CD4-positive, alpha-beta T cell treated with Interleukin-15 for 4 hours (primary cell): ENCODE data around the gene IFITM5.
A peak's percentile ranks its signal among the peaks of the same experiment; 100 is the strongest.
"Not testable (repeated sequence)": the region's sequence is repeated elsewhere in the genome, so short reads cannot be mapped to it uniquely, and the experiment has no call there.

Source experiments
- DNase-seq: peaks from one replicate; pipeline ENCODE4 v3.0.0-alpha.2; 2020; ENCODE audit warnings: low spot score

Gene IFITM5

GRCh38 chr11:312092-312816 lies 12.9 kb upstream of the IFITM5 start:
- DNase-seq: no peak

GRCh38 chr11:311013-311748 lies 11.9 kb upstream of the IFITM5 start:
- DNase-seq: not testable (repeated sequence)

GRCh38 chr11:309979-310572 lies 10.8 kb upstream of the IFITM5 start:
- DNase-seq: not testable (repeated sequence)

GRCh38 chr11:308740-309665 lies 9.7 kb upstream of the IFITM5 start:
- DNase-seq: peak; percentile 56

GRCh38 chr11:307766-308708 lies 8.7 kb upstream of the IFITM5 start, which contains the start of gene IFITM2:
TSS of gene IFITM2 (plus strand) at chr11:307816. CDS start at chr11:308193, 377 bp downstream.
- DNase-seq: peak; percentile 37

GRCh38 chr11:306645-307371 lies 7.5 kb upstream of the IFITM5 start:
- DNase-seq: no peak

- DNase-seq: no peak
Observed at GRCh38 chr11:305844-306211, 6.5 kb upstream of the IFITM5 start.

- DNase-seq: peak; percentile 74
Observed at GRCh38 chr11:304915-305843, 5.9 kb upstream of the IFITM5 start.

- no peak for DNase-seq
Observed at GRCh38 chr11:304061-304506, 4.8 kb upstream of the IFITM5 start.

- DNase-seq: no peak
Observed at GRCh38 chr11:303363-303762, 4.0 kb upstream of the IFITM5 start.

GRCh38 chr11:299951-300735 lies 817 bp upstream of the IFITM5 start:
- DNase-seq: no peak

- no peak for DNase-seq
Observed at GRCh38 chr11:298406-299065, 790 bp downstream of the IFITM5 start.

- no peak for DNase-seq
Observed at GRCh38 chr11:297586-298405, 1.5 kb downstream of the IFITM5 start.

GRCh38 chr11:297051-297585 lies 2.2 kb downstream of the IFITM5 start:
- DNase-seq: no peak

GRCh38 chr11:296171-297050 lies 2.9 kb downstream of the IFITM5 start:
- DNase-seq: no peak
